CD4-positive, alpha-beta T cell treated with Interleukin-15 for 4 hours (primary cell): ENCODE measurements around the gene NEDD4L.
A peak's percentile ranks its signal among the peaks of the same experiment; 100 is the strongest.

ENCODE experiments used
- DNase-seq: peaks from one replicate; pipeline ENCODE4 v3.0.0-alpha.2; 2020; ENCODE audit warnings: low spot score

NEDD4L gene

GRCh38 chr18:58297198-58297597 is 253.2 kb downstream of the NEDD4L start:
- DNase-seq, result peak; percentile 34

- DNase-seq, result no peak
Observed at GRCh38 chr18:58298251-58299134, 254.5 kb downstream of the NEDD4L start.

GRCh38 chr18:58299135-58299473 is 255.1 kb downstream of the NEDD4L start:
- no peak for DNase-seq

GRCh38 chr18:58299936-58300335 is 255.9 kb downstream of the NEDD4L start:
- no peak for DNase-seq

- no peak for DNase-seq
Observed at GRCh38 chr18:58300867-58301266, 256.8 kb downstream of the NEDD4L start.

- no peak for DNase-seq
Observed at GRCh38 chr18:58302811-58303210, 258.8 kb downstream of the NEDD4L start.

- DNase-seq, result peak; percentile 26
Observed at GRCh38 chr18:58303363-58303762, 259.3 kb downstream of the NEDD4L start.

GRCh38 chr18:58305792-58306191 is 261.8 kb downstream of the NEDD4L start:
- DNase-seq, result no peak

GRCh38 chr18:58307441-58307840 is 263.4 kb downstream of the NEDD4L start:
- no peak for DNase-seq

- no peak for DNase-seq
Observed at GRCh38 chr18:58308463-58308862, 264.4 kb downstream of the NEDD4L start.

GRCh38 chr18:58309099-58309498 is 265.1 kb downstream of the NEDD4L start:
- no peak for DNase-seq

- DNase-seq, result no peak
Observed at GRCh38 chr18:58309610-58310239, 265.7 kb downstream of the NEDD4L start.

- DNase-seq, result peak; percentile 44
Observed at GRCh38 chr18:58310517-58310916, 266.5 kb downstream of the NEDD4L start.

GRCh38 chr18:58311390-58311789 is 267.4 kb downstream of the NEDD4L start:
- DNase-seq, result no peak

GRCh38 chr18:58313491-58314032 is 269.5 kb downstream of the NEDD4L start:
- no peak for DNase-seq

GRCh38 chr18:58314284-58314683 is 270.3 kb downstream of the NEDD4L start:
- DNase-seq, result no peak

- no peak for DNase-seq
Observed at GRCh38 chr18:58315041-58315440, 271.0 kb downstream of the NEDD4L start.

- DNase-seq, result no peak
Observed at GRCh38 chr18:58315739-58316215, 271.8 kb downstream of the NEDD4L start.

- peak; percentile 23 for DNase-seq
Observed at GRCh38 chr18:58316396-58317342, 272.6 kb downstream of the NEDD4L start.

- no peak for DNase-seq
Observed at GRCh38 chr18:58319719-58320118, 275.7 kb downstream of the NEDD4L start.

- DNase-seq, result no peak
Observed at GRCh38 chr18:58320907-58321561, 277.0 kb downstream of the NEDD4L start.
